HepG2 (cell line): ENCODE measurements around the gene ZNF627. TPM values are rescaled to one million over a fixed set of nuclear protein-coding genes. Genes with fewer than 3 reads are reported as not detected.

Experiments used
- ARNTL ChIP-seq: sonication (generic); formaldehyde crosslinking; IDR thresholded peaks from 2 replicates; pipeline ENCODE4 v1.4.0; 2020; ENCODE audit warnings: mild to moderate bottlenecking, missing genetic modification reagents
- EHMT2 ChIP-seq: fragments of 200-600 bp; sonication (generic); IDR thresholded peaks from 2 replicates; pipeline ENCODE4 v1.7.0; 2017; ENCODE audit warnings: antibody characterized with exemption, low read depth, low read length, borderline replicate concordance
- ELF1 ChIP-seq: sonication (generic); formaldehyde crosslinking; IDR thresholded peaks from 2 replicates; pipeline ENCODE4 v1.4.0; 2020; ENCODE audit warnings: missing genetic modification reagents
- FOXP4 ChIP-seq: sonication (generic); formaldehyde crosslinking; IDR thresholded peaks from 2 replicates; pipeline ENCODE4 v1.4.0; 2020; ENCODE audit warnings: missing genetic modification reagents
- HCFC1 ChIP-seq: fragments of 150-350 bp; IDR thresholded peaks from 2 replicates; pipeline ENCODE4 v1.6.1; 2014; ENCODE audit warnings: low read depth, low read length
- HNRNPH1 ChIP-seq: fragments of 200-400 bp; formaldehyde crosslinking; optimal IDR thresholded peaks from 2 replicates; pipeline ENCODE3; 2017; ENCODE audit warnings: mild to moderate bottlenecking, low read depth, low read length
- ISX ChIP-seq: sonication (generic); formaldehyde crosslinking; conservative IDR thresholded peaks from 2 replicates; pipeline ENCODE4 v1.5.0; 2020; ENCODE audit warnings: missing genetic modification reagents
- PRDM10 ChIP-seq: sonication (generic); formaldehyde crosslinking; IDR thresholded peaks from 2 replicates; pipeline ENCODE4 v1.4.0; 2020; ENCODE audit warnings: low read depth, missing genetic modification reagents
- SRF ChIP-seq: IDR thresholded peaks from 2 replicates; pipeline ENCODE4 v1.6.1; 2011; ENCODE audit warnings: mild to moderate bottlenecking, low read depth, low read length, moderate library complexity
- YEATS4 ChIP-seq: sonication (generic); formaldehyde crosslinking; IDR thresholded peaks from 2 replicates; pipeline ENCODE4 v1.4.0; 2020; ENCODE audit warnings: missing genetic modification reagents, borderline replicate concordance
- ZNF484 ChIP-seq: sonication (generic); formaldehyde crosslinking; IDR thresholded peaks from 2 replicates; pipeline ENCODE4 v1.5.1; 2020; ENCODE audit warnings: mild to moderate bottlenecking, low read depth, missing genetic modification reagents, borderline replicate concordance
- ZNF558 ChIP-seq: sonication (generic); formaldehyde crosslinking; IDR thresholded peaks from 2 replicates; pipeline ENCODE4 v1.9.0; 2022; ENCODE audit warnings: mild to moderate bottlenecking, missing genetic modification reagents, borderline replicate concordance
- ZNF775 ChIP-seq: sonication (generic); formaldehyde crosslinking; IDR thresholded peaks from 2 replicates; pipeline ENCODE4 v1.4.0; 2020; ENCODE audit warnings: missing genetic modification reagents, mild to moderate bottlenecking, moderate library complexity, borderline replicate concordance
- polyA plus RNA-seq, 8 experiments: library from polyadenylated mRNA; depleted of rRNA in 3 of 8; stranded (reverse) in 7 of 8; unstranded in 1 of 8; fragments of >200 nt; fragmentation: Illumina TruSeq in 4 of 8; extraction: Trizol in 4 of 8; gene quantifications; 2 replicates each; pipeline versions ENCODE4 v1.2.1 to v1.2.3, GENCODE V29; 2011 to 2016; ENCODE audit warnings: low read depth in 4 of 8, missing spikeins in 1 of 8, mixed read lengths in 1 of 8; ENCODE audit not compliant: insufficient read depth in 1 of 8
- total RNA-seq, 5 experiments: library from RNA; depleted of rRNA; stranded (reverse); fragments of >200 nt; fragmentation: Illumina TruSeq; extraction: Trizol; gene quantifications; 2 replicates each; pipeline ENCODE4 v1.2.3, GENCODE V29; 2016; ENCODE audit warnings: low read depth in 1 of 5
- TF ChIP-seq, protein P1 (sequence below): sonication (generic); formaldehyde crosslinking; IDR thresholded peaks from 2 replicates; pipeline ENCODE4 v1.8.1; 2023; ENCODE audit warnings: mild to moderate bottlenecking, missing genetic modification reagents
- TF ChIP-seq, protein P2 (sequence below): IDR thresholded peaks from 2 replicates; pipeline ENCODE4 v1.6.1; 2012; ENCODE audit warnings: inconsistent platforms

The ZNF627 gene
- total and polyA plus RNA-seq, 2 of the 13 experiments (the other 11 are each of a cell fraction or from before 2014, with no cell fraction given), result 4.2 to 12.7 TPM

DNA sequence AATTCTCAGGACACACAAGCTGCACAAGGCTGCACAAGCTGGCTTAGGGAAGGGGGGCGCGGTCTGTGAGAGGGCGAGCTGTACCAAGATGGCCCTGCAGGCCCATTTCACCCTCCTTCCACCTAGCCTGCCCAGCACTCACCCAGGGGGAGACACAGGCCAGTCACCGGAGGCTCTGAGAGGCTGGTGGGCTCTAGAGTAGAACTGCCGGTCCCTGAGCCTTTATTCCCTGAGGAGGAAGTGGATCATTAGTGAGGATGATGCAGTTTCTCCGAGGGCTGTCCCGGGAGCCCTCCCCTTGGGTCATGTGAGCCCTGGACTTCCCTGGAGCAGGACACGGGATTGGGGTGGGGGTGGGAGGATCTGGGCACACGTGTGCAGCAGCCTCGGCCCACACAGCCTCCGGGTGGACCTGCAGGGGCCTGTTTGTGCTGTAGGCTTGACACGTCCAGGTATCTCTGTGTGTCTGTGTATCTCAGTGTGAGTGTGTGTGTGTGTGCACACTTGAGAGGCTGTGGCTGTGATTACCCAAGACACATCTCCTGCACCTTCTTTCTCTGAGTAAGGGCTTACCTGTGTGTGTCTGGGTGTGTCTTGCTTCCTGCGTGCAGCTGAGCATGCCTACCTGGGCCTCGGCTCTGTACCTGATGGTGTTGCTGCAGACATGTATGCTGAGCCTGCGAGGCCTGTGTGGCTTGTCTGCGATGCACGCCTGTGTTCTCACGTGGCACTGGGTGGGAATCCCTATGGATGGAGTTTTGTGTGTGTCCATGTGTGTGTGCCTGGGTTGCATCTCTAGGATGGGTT lies 19.6 kb upstream of the ZNF627 start, which contains the start of gene ACP5 (continued):
- TF ChIP-seq ARNTL (CRISPR knock-in tag) (no peak), FOXP4 (CRISPR knock-in tag) (0 out of 2 replicates have a peak, but pooled peaks have one; percentile 14), HNRNPH1 (no peak), YEATS4 (CRISPR knock-in tag) (no peak), EHMT2 (no peak), PRDM10 (CRISPR knock-in tag) (no peak), SRF (no peak), ELF1 (CRISPR knock-in tag) (no peak), ISX (CRISPR knock-in tag) (no peak), ZNF775 (CRISPR knock-in tag) (no peak), HCFC1 (no peak), ZNF484 (no peak), ZNF558 (0 out of 2 replicates have a peak, but pooled peaks have one; percentile 34)
- TF ChIP-seq, protein P1, sequence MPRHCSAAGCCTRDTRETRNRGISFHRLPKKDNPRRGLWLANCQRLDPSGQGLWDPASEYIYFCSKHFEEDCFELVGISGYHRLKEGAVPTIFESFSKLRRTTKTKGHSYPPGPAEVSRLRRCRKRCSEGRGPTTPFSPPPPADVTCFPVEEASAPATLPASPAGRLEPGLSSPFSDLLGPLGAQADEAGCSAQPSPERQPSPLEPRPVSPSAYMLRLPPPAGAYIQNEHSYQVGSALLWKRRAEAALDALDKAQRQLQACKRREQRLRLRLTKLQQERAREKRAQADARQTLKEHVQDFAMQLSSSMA (CRISPR knock-in tag), result no peak
- TF ChIP-seq, protein P2, sequence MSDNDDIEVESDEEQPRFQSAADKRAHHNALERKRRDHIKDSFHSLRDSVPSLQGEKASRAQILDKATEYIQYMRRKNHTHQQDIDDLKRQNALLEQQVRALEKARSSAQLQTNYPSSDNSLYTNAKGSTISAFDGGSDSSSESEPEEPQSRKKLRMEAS, result peak; percentile 51; the same call in 1 of the 2 replicates
